Measurements from ENCODE around the gene MEGF10.
"Not testable (repeated sequence)": the region's sequence is repeated elsewhere in the genome, so short reads cannot be mapped to it uniquely, and the experiment has no call there.

Gene MEGF10

GRCh38 chr5:127316011-127316410 lies 25.4 kb downstream of the MEGF10 start:
- no peak for TF ChIP-seq CTCF (conservative IDR thresholded peaks at IDR 0.05; ENCODE audit: low read depth, low read length)
- no peak overlapping the region for H3K4me3 ChIP-seq (ENCODE audit: low read depth, low read length)
- no peak for DNase-seq (ENCODE audit: low read depth)

GRCh38 chr5:127317385-127317784 lies 26.8 kb downstream of the MEGF10 start:
- not testable (repeated sequence) for H3K4me3 ChIP-seq (ENCODE audit: low read depth, low read length); DNase-seq (ENCODE audit: low read depth)

- DNase-seq (ENCODE audit: low read depth) = peak; percentile 26
- no peak for TF ChIP-seq CTCF (conservative IDR thresholded peaks at IDR 0.05; ENCODE audit: low read depth, low read length)
- no peak overlapping the region for H3K4me3 ChIP-seq (ENCODE audit: low read depth, low read length)
Observed at GRCh38 chr5:127320032-127320965, 29.7 kb downstream of the MEGF10 start.

GRCh38 chr5:127321465-127321864 lies 30.9 kb downstream of the MEGF10 start:
- DNase-seq (ENCODE audit: low read depth) = no peak
- no peak overlapping the region for H3K4me3 ChIP-seq (ENCODE audit: low read depth, low read length)
- no peak for TF ChIP-seq CTCF (conservative IDR thresholded peaks at IDR 0.05; ENCODE audit: low read depth, low read length)

- no peak for DNase-seq (ENCODE audit: low read depth)
- H3K4me3 ChIP-seq (ENCODE audit: low read depth, low read length) = no peak overlapping the region
- TF ChIP-seq CTCF (conservative IDR thresholded peaks at IDR 0.05; ENCODE audit: low read depth, low read length) = no peak
Observed at GRCh38 chr5:127322403-127322802, 31.8 kb downstream of the MEGF10 start.

GRCh38 chr5:127324756-127325155 lies 34.2 kb downstream of the MEGF10 start:
- no peak for DNase-seq (ENCODE audit: low read depth)
- no peak for TF ChIP-seq CTCF (conservative IDR thresholded peaks at IDR 0.05; ENCODE audit: low read depth, low read length)

GRCh38 chr5:127326431-127326830 lies 35.8 kb downstream of the MEGF10 start:
- TF ChIP-seq CTCF (conservative IDR thresholded peaks at IDR 0.05; ENCODE audit: low read depth, low read length) = peak; percentile 17
- H3K4me3 ChIP-seq (ENCODE audit: low read depth, low read length) = no peak overlapping the region
- no peak for DNase-seq (ENCODE audit: low read depth)

More at GRCh38 chr5:127324756-127325155, 34.2 kb downstream of the MEGF10 start:
- H3K4me3 ChIP-seq (ENCODE audit: low read depth, low read length) = no peak overlapping the region

Measured in choroid plexus epithelial cell (primary cell).